ENCODE measurements around the gene FAM111A.

DNA sequence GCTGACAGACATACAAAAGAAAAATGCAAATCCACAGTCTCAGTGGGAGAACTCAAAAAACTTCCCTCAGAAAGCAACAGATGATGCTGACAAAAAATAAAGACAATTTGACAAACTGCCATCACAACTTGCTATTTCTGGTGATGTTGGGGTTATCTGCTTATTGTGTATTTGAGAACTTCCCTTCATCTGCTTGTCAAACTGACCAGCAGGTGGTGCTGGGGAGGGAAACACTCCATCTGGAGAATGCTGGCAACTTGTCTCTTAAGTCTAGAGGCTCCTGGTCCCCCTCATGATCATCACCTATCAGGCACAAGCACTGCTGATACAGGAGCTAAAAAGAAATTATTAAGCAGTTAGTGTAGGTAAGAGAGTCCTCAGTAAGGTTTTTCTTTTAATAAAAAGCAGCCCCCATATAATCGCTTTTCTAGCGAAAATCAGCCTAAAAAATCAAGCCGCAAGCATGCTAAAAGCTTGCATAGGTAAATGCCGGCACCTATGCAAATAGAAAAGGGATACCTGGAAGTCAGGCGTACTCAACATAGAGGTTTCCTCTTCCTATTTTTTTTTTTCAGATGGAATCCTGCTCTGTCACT, 45.4 kb upstream of the FAM111A start:
- TF ChIP-seq, protein P1, sequence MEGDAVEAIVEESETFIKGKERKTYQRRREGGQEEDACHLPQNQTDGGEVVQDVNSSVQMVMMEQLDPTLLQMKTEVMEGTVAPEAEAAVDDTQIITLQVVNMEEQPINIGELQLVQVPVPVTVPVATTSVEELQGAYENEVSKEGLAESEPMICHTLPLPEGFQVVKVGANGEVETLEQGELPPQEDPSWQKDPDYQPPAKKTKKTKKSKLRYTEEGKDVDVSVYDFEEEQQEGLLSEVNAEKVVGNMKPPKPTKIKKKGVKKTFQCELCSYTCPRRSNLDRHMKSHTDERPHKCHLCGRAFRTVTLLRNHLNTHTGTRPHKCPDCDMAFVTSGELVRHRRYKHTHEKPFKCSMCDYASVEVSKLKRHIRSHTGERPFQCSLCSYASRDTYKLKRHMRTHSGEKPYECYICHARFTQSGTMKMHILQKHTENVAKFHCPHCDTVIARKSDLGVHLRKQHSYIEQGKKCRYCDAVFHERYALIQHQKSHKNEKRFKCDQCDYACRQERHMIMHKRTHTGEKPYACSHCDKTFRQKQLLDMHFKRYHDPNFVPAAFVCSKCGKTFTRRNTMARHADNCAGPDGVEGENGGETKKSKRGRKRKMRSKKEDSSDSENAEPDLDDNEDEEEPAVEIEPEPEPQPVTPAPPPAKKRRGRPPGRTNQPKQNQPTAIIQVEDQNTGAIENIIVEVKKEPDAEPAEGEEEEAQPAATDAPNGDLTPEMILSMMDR (IDR thresholded peaks at IDR 0.05; ENCODE audit: extremely low read depth in 1 of 2, insufficient read depth in 1 of 2, low read depth in 1 of 2, low read length in 2 of 2): peak; percentile 41 to 65
- TF ChIP-seq POLR2A (IDR thresholded peaks at IDR 0.05; ENCODE audit: low read depth, low read length) (no peak), MYC (IDR thresholded peaks at IDR 0.05; ENCODE audit: low read depth, low read length) (no peak), EZH2 (IDR thresholded peaks at IDR 0.05; ENCODE audit: borderline replicate concordance, low read depth, low read length, severe bottlenecking) (no peak)

Measured in endothelial cell of umbilical vein (primary cell).